GM12874 (cell line): ENCODE measurements around the gene CENPP.

Source experiments
- TF ChIP-seq, protein P1 (sequence below): IDR thresholded peaks from 2 replicates; pipeline ENCODE4 v1.5.1; 2011; ENCODE audit warnings: low read depth, mild to moderate bottlenecking, control low read depth, low read length, moderate library complexity; ENCODE audit not compliant: insufficient read depth

Gene CENPP

DNA sequence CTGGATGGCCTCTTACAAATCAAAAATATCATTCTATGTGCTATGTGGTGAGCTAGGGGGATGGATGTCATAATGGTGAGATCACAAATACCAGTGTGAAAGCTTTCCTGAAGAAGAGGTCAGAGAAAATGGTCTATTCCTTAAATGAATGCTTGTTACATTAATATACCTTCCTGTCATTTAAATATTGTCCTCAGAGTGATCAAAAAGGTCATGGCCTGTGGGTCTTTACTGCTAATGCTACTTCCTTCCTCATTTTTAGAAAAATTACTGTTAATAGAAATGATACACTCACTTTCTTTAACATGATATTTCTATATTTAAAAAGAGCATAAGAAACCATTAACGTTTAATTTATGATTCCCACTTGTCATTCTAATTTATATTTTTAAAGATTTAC is 88.8 kb downstream of the CENPP start:
- TF ChIP-seq, protein P1, sequence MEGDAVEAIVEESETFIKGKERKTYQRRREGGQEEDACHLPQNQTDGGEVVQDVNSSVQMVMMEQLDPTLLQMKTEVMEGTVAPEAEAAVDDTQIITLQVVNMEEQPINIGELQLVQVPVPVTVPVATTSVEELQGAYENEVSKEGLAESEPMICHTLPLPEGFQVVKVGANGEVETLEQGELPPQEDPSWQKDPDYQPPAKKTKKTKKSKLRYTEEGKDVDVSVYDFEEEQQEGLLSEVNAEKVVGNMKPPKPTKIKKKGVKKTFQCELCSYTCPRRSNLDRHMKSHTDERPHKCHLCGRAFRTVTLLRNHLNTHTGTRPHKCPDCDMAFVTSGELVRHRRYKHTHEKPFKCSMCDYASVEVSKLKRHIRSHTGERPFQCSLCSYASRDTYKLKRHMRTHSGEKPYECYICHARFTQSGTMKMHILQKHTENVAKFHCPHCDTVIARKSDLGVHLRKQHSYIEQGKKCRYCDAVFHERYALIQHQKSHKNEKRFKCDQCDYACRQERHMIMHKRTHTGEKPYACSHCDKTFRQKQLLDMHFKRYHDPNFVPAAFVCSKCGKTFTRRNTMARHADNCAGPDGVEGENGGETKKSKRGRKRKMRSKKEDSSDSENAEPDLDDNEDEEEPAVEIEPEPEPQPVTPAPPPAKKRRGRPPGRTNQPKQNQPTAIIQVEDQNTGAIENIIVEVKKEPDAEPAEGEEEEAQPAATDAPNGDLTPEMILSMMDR: no peak

DNA sequence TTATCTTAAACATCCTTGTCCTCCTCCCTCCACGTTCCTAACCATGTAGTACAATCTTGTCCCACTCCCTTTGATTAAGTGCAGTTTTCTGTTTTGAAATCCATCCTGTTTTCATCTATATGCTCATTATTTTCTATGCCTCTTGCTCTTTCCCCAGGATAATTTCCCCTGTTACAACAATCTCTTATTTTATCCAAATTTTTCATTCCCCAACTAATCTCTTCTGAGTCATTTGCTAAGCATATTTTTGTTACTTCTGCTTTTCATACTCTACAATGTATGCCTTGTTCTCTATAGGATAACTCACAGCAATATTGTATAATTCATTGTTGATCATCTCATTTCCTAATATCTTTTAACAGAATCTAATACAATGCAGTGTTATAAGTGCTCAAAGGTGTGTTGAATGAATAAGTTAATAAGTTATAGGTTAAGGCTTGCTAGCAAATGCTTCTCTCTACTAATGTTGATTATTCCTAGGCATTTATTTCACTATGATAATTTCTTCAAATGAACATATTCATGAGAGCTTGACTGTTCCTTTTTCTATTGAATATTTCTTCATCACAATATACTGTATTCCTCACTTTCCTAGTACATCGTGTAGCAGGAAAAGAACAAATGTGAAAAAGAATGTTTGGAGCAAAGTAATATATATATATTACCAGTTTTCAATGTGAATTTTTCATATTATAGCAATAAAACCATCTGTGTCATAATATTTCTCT is 97.0 kb downstream of the CENPP start:
- TF ChIP-seq, protein P1: no peak

DNA sequence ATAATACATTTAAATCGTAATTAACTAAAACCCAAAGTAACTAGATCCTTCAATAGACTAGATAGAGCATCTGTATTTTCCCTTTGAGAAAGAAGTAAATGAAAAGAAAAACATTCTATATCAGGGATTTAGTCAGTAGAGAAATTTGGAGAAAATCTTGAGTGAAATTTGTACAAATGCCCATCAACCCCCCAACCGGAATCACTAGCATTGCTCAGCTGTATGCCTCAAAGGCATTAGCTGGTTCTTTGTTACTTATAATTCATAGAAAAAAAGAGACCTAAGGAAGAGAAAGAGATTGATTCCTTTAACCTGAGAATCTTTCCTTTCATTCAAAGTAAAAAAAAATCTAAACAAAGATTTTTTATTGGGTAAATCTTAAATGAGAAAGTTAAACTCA is 97.9 kb downstream of the CENPP start:
- TF ChIP-seq, protein P1: no peak

- TF ChIP-seq, protein P1: no peak
These were observed 98.6 kb downstream of the CENPP start, which contains the start of gene OMD for GRCh38 chr9:92424340-92424739. Gene OMD (minus strand): TSS chr9:92424471. CDS start chr9:92417558, 6,913 bp downstream.

- TF ChIP-seq, protein P1: no peak
These were observed 99.7 kb downstream of the CENPP start for GRCh38 chr9:92425474-92425873.

GRCh38 chr9:92426501-92427145 is 100.9 kb downstream of the CENPP start:
- TF ChIP-seq, protein P1: no peak

GRCh38 chr9:92429836-92430235 is 104.1 kb downstream of the CENPP start:
- TF ChIP-seq, protein P1: no peak
